Astrocyte (in vitro differentiated cells and primary cell): ENCODE data around the gene SDK1. TPM values are rescaled to one million over a fixed set of nuclear protein-coding genes. Genes with fewer than 3 reads are reported as not detected.

ENCODE experiments used
- DNase-seq: peaks from one replicate; pipeline ENCODE4 v3.0.0-alpha.2; 2010; ENCODE audit warnings: low read depth
- FAIRE-seq: peaks from 2 replicates; lab custom pipeline; 2011; peaks lifted over from hg19 to GRCh38; lab: Jason Lieb, UNC
- H2AFZ ChIP-seq: 2 replicates; pipeline ENCODE4 v1.6.0; 2012; ENCODE audit warnings: low read depth, low read length, inconsistent platforms
- H3K27ac ChIP-seq: 2 replicates; pipeline ENCODE4 v1.5.1; 2011; ENCODE audit warnings: low read depth, low read length, inconsistent platforms
- H3K27me3 ChIP-seq: 2 replicates; pipeline ENCODE4 v1.6.0; 2011; ENCODE audit warnings: low read length, inconsistent platforms; ENCODE audit not compliant: insufficient read depth
- H3K36me3 ChIP-seq: 2 replicates; pipeline ENCODE4 v1.5.1; 2011; ENCODE audit warnings: low read length, inconsistent platforms; ENCODE audit not compliant: insufficient read depth
- H3K4me1 ChIP-seq: 2 replicates; pipeline ENCODE4 v1.5.1; 2011; ENCODE audit warnings: low read length, inconsistent platforms; ENCODE audit not compliant: insufficient read depth
- H3K4me2 ChIP-seq: 2 replicates; pipeline ENCODE4 v1.6.0; 2012; ENCODE audit warnings: low read length, inconsistent platforms
- H3K4me3 ChIP-seq: 2 replicates; pipeline ENCODE4 v1.5.1; 2011; ENCODE audit warnings: low read depth, mild to moderate bottlenecking, low read length, inconsistent platforms; ENCODE audit not compliant: insufficient read depth
- H3K79me2 ChIP-seq: 2 replicates; pipeline ENCODE4 v1.6.0; 2012; ENCODE audit warnings: mild to moderate bottlenecking, low read length, inconsistent platforms; ENCODE audit not compliant: insufficient read depth
- H3K9ac ChIP-seq: 2 replicates; pipeline ENCODE4 v1.6.0; 2012; ENCODE audit warnings: mild to moderate bottlenecking, low read length, inconsistent platforms
- H3K9me3 ChIP-seq: 2 replicates; pipeline ENCODE4 v1.5.1; 2012; ENCODE audit warnings: low read depth, mild to moderate bottlenecking, low read length, inconsistent platforms; ENCODE audit not compliant: insufficient read depth
- H4K20me1 ChIP-seq: 2 replicates; pipeline ENCODE4 v1.6.0; 2012; ENCODE audit warnings: low read length, inconsistent platforms; ENCODE audit not compliant: insufficient read depth
- H3K27ac Mint-ChIP-seq: one replicate; pipeline ENCODE4 v1.8.0; 2021; ENCODE audit warnings: mild to moderate bottlenecking, mixed read lengths; ENCODE audit not compliant: unreplicated experiment
- H3K27me3 Mint-ChIP-seq: one replicate; pipeline ENCODE4 v1.8.0; 2021; ENCODE audit warnings: low read depth, mixed read lengths; ENCODE audit not compliant: unreplicated experiment
- H3K36me3 Mint-ChIP-seq: one replicate; pipeline ENCODE4 v1.8.0; 2021; ENCODE audit warnings: low read depth, mixed read lengths; ENCODE audit not compliant: unreplicated experiment
- H3K4me1 Mint-ChIP-seq: one replicate; pipeline ENCODE4 v1.8.0; 2021; ENCODE audit warnings: low read depth, mixed read lengths; ENCODE audit not compliant: unreplicated experiment
- H3K4me3 Mint-ChIP-seq: one replicate; pipeline ENCODE4 v1.8.0; 2021; ENCODE audit warnings: mild to moderate bottlenecking, moderate library complexity, mixed read lengths; ENCODE audit not compliant: unreplicated experiment
- H3K9me3 Mint-ChIP-seq: one replicate; pipeline ENCODE4 v1.8.0; 2021; ENCODE audit warnings: mild to moderate bottlenecking, mixed read lengths; ENCODE audit not compliant: unreplicated experiment
- EZH2 ChIP-seq: IDR thresholded peaks from 2 replicates; pipeline ENCODE4 v1.6.1; 2012; ENCODE audit warnings: mild to moderate bottlenecking, low read length, inconsistent platforms; ENCODE audit not compliant: insufficient read depth
- total RNA-seq: library from RNA; stranded (reverse); gene quantifications from 2 replicates; pipeline ENCODE4 v1.2.1, GENCODE V29; 2021
- TF ChIP-seq, protein P1 (sequence below): IDR thresholded peaks from 2 replicates; pipeline ENCODE4 v1.5.1; 2011; ENCODE audit warnings: low read depth, mild to moderate bottlenecking, inconsistent platforms, low read length, moderate library complexity; ENCODE audit not compliant: insufficient read depth

The SDK1 gene
- total RNA-seq, 1 donor from 2014 or later: 4.2 TPM

DNA sequence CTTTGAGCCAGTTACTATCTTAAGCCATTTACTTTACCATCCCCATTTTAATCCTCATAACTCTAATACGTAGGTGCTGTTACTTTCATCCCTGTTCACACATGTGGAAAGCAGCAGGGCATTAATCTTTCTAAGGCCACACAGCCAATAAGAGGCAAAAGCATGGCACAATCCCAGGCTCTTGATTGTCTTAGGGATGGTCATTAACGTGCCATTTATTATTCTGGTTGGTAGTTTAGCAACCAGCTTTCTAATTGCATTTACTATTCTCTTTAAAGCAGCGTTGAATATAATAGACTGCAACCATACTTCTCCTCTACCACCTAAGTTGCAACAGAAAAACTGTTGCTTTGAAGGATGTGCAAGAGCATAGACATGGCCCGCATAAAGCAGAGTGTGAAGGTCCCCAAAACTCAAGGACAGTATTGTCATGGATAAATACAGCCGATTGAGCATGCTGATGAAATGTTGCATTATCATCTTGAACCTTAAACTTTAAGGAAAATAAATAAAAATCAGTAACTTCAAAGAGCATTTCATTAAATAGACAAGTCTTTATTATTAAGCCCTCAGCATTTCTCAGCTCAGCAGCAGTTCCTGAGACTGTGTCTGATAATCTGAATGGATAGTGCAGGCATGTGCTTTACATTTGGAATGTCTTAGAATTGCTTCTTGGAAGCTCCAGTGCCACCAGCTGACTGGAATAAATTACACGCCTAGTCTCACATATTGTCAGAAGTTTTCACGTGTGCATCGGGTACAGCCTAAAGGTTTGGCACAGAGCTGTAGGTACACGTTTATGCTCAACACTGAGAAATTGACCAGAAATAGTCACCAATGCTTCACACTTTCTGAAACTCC, 467.1 kb downstream of the SDK1 start:
- Histone ChIP-seq H3K4me1 (no peaks in the 10 kb centered on the region), H3K27me3 (peaks cover 4% of the 10 kb centered on the region), H3K9ac (no peak overlapping the region), H3K27ac (no peak overlapping the region), H2AFZ (no peak overlapping the region), H3K9me3 (no peaks in the 10 kb centered on the region), H3K4me3 (no peak overlapping the region), H3K79me2 (no peaks in the 10 kb centered on the region), H4K20me1 (no peaks in the 10 kb centered on the region), H3K4me2 (no peak overlapping the region), H3K36me3 (no peaks in the 10 kb centered on the region)
- H3K4me3 Mint-ChIP-seq: no peak overlapping the region
- no peak for FAIRE-seq
- no peaks in the 10 kb centered on the region for H3K36me3 Mint-ChIP-seq
- no peak for DNase-seq
- H3K4me1 Mint-ChIP-seq: no peaks in the 10 kb centered on the region
- TF ChIP-seq, protein P1, sequence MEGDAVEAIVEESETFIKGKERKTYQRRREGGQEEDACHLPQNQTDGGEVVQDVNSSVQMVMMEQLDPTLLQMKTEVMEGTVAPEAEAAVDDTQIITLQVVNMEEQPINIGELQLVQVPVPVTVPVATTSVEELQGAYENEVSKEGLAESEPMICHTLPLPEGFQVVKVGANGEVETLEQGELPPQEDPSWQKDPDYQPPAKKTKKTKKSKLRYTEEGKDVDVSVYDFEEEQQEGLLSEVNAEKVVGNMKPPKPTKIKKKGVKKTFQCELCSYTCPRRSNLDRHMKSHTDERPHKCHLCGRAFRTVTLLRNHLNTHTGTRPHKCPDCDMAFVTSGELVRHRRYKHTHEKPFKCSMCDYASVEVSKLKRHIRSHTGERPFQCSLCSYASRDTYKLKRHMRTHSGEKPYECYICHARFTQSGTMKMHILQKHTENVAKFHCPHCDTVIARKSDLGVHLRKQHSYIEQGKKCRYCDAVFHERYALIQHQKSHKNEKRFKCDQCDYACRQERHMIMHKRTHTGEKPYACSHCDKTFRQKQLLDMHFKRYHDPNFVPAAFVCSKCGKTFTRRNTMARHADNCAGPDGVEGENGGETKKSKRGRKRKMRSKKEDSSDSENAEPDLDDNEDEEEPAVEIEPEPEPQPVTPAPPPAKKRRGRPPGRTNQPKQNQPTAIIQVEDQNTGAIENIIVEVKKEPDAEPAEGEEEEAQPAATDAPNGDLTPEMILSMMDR: no peak
- TF ChIP-seq EZH2: no peak
- H3K27me3 Mint-ChIP-seq: no peaks in the 10 kb centered on the region
- H3K9me3 Mint-ChIP-seq: no peaks in the 10 kb centered on the region
- H3K27ac Mint-ChIP-seq: no peak overlapping the region

DNA sequence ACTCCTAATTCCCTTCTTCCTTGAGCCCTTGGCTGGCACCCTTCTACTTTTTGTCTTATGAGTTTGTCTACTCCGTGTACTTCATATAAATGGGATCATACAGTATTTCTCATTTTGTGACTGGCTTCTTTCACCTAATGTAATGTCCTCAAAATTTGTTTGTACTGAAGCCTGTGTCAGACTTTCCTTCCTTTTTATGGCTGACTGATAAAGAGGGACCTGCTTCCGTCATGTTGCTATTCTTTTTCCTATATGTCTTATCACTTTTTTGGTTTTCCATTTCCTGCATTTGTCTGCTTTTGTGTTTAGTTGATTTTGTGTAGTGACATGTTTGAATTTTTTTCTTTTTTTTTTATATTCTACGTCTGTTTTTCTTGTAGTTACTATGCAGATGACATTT, 470.9 kb downstream of the SDK1 start:
- H3K27me3 ChIP-seq: no peaks in the 10 kb centered on the region
- H3K4me3 Mint-ChIP-seq: no peak overlapping the region
- no peak for TF ChIP-seq EZH2
- TF ChIP-seq, protein P1: no peak
- no peak overlapping the region for H3K27ac Mint-ChIP-seq
- H3K27ac ChIP-seq: no peak overlapping the region
- no peak for DNase-seq
- H3K79me2 ChIP-seq: no peaks in the 10 kb centered on the region
- H3K9me3 Mint-ChIP-seq: no peaks in the 10 kb centered on the region
- H3K4me3 ChIP-seq: no peak overlapping the region
- no peak overlapping the region for H3K4me2 ChIP-seq
- H3K4me1 Mint-ChIP-seq: no peaks in the 10 kb centered on the region
- no peaks in the 10 kb centered on the region for H4K20me1 ChIP-seq
- H3K4me1 ChIP-seq: no peaks in the 10 kb centered on the region
- H3K9ac ChIP-seq: no peak overlapping the region
- FAIRE-seq: no peak
- no peaks in the 10 kb centered on the region for H3K36me3 ChIP-seq
- no peaks in the 10 kb centered on the region for H3K36me3 Mint-ChIP-seq
- H2AFZ ChIP-seq: no peak overlapping the region
- H3K27me3 Mint-ChIP-seq: no peaks in the 10 kb centered on the region
- H3K9me3 ChIP-seq: no peaks in the 10 kb centered on the region

DNA sequence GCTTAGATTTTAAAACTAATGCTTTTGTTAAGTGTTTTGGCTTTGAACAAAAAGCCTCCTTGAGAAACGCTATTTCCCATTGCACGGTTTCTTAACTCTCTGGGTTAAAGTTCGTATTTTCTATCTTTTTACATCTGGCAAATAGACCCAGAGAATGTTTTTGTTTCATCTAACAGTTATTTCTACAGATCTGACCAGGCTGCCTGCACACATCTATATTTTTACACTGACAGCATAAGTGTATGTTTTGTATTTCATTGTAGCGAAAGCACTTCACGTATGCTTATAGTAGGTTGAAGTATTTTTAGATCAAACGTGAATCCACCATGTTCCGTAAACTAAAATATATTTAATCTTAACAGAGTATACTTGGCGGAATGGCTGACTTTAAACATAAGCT, 477.3 kb downstream of the SDK1 start:
- Histone ChIP-seq H3K9me3 (peaks cover 5% of the 10 kb centered on the region), H3K4me2 (no peak overlapping the region), H3K4me3 (no peak overlapping the region), H2AFZ (no peak overlapping the region), H3K9ac (no peak overlapping the region), H3K27ac (no peak overlapping the region), H3K27me3 (no peaks in the 10 kb centered on the region), H4K20me1 (no peaks in the 10 kb centered on the region), H3K79me2 (no peaks in the 10 kb centered on the region), H3K36me3 (no peaks in the 10 kb centered on the region), H3K4me1 (no peaks in the 10 kb centered on the region)
- no peak overlapping the region for H3K4me3 Mint-ChIP-seq
- DNase-seq: no peak
- H3K27ac Mint-ChIP-seq: no peak overlapping the region
- TF ChIP-seq, protein P1: no peak
- no peak for TF ChIP-seq EZH2
- H3K27me3 Mint-ChIP-seq: peaks cover 1% of the 10 kb centered on the region
- H3K36me3 Mint-ChIP-seq: no peaks in the 10 kb centered on the region
- no peak for FAIRE-seq
- no peaks in the 10 kb centered on the region for H3K4me1 Mint-ChIP-seq
- H3K9me3 Mint-ChIP-seq: peaks cover 5% of the 10 kb centered on the region
